GM21529 (cell line): ENCODE measurements around the gene C10orf105.

ENCODE experiments used
- ATAC-seq: cut with Tn5 transposase; IDR thresholded peaks from one replicate; pipeline ENCODE4 v1.9.1; 2021; ENCODE audit not compliant: unreplicated experiment

Gene C10orf105

DNA sequence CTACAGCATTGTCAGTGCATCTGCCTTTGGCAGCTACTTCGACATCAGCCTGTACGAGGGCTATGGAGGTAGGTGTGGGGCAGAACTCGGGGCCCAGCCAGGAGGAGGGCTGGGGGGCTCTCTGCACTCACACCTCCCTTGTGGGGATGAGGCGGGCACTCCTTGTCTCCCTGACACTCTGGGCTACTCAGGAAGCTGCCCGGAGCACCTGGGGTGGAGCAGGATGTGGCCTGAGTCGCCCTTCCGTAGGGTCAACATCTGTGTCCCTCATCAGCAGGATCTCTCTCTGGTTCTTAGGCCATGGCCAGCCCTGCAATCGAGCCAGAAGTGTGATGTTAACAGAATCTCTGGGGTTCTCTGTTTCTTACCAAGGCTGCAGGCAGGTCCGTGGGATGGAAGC, 40.2 kb downstream of the C10orf105 start:
- no peak for ATAC-seq

DNA sequence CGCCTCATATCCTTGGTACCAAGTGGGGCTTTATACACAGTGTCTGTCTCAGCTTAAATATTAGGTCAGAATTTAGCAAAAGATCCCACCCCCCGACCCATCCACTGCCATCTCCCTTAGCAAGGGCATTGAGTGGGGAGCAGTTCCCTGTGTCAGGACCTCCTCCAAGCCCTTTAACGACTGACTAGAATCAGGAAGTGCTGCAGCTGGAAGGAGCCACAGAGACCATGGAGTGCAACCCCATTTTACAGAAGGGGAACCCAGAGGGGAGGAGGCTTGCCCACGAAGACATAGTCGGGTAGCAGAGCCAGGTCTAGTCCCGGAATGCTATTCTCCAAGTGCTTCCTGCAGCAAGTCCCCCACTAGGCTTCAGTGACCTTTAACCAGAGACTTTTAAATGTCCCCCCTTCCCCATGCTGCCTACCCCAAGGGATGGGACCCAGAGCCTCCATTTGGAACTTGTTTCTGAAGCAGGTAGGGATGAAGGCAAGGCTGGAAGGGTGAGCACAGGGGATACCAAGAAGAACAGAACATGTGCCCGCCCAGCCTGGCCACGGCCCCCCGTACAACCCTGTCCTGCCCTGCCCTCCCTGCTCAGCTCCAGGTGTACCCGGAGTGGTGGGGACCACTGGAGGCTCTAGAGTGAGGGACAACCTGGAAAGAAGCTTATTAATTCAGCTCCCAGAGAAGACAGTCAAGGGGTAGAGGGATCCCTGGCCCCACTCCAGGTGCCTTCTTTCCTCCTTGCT, 41.3 kb downstream of the C10orf105 start:
- no peak for ATAC-seq

- no peak for ATAC-seq
Observed at GRCh38 chr10:71677261-71677660, 42.3 kb downstream of the C10orf105 start.

DNA sequence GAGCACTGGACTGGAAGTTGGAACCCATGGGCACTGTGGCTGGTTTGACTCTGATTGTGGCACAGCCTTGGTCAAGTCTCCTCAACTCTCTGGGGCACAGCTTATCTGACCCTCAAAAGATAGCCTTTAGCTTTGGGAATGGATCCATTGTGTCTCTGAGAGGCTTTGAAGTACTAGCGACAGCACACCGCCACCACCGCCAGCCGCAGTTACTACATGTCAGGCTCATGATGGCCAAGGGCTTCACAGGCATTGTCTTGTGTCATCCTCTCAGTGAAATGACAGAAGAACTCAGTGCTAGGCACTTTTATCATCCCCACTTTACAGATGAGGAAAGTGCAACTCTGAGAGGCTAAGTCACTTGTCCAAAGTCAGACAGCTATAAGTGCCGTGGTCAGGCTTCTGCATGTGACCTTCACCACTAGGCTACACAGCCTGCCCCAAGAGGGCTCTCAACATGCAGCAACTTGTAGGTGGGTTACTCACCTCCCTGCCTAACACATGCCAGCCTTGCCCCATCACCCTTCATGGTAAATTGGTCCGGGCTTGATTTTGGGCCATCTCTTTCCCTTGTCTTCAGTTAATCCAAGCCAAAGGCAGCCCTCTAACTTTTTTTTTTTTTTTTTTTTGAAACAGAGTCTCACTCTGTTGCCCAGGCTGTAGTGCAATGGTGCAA, 44.1 kb downstream of the C10orf105 start:
- no peak for ATAC-seq

DNA sequence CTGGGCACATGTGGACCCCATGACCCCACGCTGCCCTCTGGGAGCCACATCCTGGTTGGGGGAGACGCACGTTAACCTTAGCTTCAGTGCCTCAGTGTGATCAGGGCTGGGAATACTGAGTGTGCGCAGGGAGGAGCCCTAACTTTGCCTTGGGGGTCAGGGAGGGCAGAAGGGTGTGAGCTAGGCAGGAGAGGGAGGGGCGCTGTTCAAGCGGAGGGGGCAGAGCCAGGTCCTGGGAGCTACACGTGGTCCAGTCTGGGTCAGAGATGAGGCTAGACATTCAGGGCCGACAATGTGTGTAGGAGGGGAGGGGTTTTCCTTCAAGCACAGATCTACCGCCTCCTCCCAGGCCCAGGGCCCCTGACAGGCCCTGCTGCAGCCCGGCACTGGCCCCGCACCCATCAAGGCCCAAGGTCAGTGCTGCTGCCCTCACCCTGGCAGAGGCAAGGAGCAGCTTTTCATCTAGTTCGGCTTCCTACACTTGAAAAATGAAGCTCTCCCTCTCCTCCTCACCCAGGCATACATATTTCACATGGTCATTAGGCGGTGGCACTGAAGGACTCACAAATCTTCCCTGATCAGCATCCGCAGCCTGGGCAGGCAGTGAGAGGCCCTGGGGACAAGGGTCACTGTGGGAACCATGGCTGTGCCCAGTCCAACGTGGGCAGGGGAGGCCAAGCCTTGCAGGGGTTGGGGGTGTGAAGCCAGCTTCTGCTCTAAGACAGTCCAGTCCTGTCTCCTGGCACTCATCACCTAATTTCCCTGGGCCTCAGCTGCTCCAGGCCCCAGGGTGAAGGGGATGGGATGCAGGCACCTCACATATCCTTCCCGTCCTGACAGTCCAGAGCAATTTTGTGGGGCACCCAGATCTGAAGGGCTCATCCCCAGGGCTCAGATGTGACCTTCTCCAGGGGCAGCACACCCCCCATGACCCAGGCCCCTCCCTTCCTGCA, 47.3 kb downstream of the C10orf105 start:
- ATAC-seq, result no peak

DNA sequence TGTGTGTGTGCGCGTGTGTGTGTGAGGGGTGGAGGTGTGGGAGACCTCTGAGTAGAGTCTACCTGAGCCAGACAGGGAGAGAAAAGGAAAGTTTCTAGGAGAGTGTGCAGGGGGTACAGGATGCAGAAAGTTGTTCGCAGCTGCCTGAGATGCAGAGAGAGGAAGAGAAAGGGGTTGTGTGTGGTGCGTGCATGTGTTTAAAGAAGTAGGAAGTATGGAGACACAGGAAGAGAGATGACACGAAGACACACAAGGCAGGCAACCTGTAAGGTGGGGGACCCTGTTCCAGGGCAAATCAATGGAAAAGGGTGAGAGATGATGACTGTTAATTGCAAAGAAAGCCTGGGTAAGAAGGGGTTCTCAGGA, 52.2 kb downstream of the C10orf105 start:
- ATAC-seq, result no peak

- ATAC-seq, result no peak
Observed at GRCh38 chr10:71666639-71667386, 52.8 kb downstream of the C10orf105 start.

- ATAC-seq, result no peak
Observed at GRCh38 chr10:71665456-71665855, 54.1 kb downstream of the C10orf105 start.

DNA sequence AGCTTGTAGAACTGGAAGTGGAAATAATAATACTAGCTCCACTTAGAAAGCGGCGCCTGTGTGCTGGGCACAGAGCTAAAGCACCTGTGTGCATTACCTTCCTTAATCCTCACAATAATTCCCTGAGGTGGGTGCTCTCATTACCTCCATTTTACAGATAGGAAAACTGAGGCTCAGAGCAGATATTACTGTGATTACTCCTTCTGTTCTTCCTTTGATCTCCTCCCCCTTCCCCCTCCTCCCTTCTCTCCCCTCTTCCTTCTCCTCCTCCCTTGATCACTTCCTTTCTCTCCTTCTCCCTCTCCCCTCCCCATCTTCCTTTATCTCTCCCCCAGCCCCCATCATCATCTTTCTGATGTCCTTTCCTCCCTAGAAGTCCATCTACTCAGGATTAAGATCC, 55.0 kb downstream of the C10orf105 start:
- no peak for ATAC-seq

GRCh38 chr10:71663311-71663710, 56.3 kb downstream of the C10orf105 start:
- no peak for ATAC-seq

GRCh38 chr10:71661779-71662336, 57.7 kb downstream of the C10orf105 start:
- no peak for ATAC-seq
